H1 (cell line): Measurements from ENCODE around the gene KCTD15. TPM values are rescaled to one million over a fixed set of nuclear protein-coding genes. Genes with fewer than 3 reads are reported as not detected.

ENCODE experiments used
- CTCF ChIA-PET: fragments of 300-600 bp; sonication (Branson Sonifier 250); formaldehyde crosslinking; loops from one replicate; lab custom pipeline; 2021; ENCODE audit not compliant: partially characterized antibody; lab: Charles Lee
- POLR2A ChIA-PET: fragments of 300-600 bp; sonication (Branson Sonifier 250); formaldehyde crosslinking; loops from one replicate; lab custom pipeline; 2021; ENCODE audit warnings: inconsistent platforms; ENCODE audit not compliant: partially characterized antibody; lab: Charles Lee
- DNase-seq, 2 experiments: peaks; one replicate each; pipeline versions ENCODE4 v3.0.0 to v3.0.0-alpha.2; 2010 to 2022; ENCODE audit warnings: low spot score in 2 of 2, low read depth in 1 of 2, mixed read lengths in 1 of 2
- FAIRE-seq: peaks from 2 replicates; lab custom pipeline; 2011; peaks lifted over from hg19 to GRCh38; lab: Jason Lieb, UNC
- H2AFZ ChIP-seq: 2 replicates; pipeline ENCODE4 v1.8.1; 2012; ENCODE audit warnings: low read length, inconsistent platforms
- H2AK5ac ChIP-seq: 2 replicates; pipeline ENCODE4 v1.6.1; 2013; ENCODE audit warnings: low read depth, low read length
- H2BK120ac ChIP-seq: replicated peaks from 2 replicates; pipeline ENCODE3; 2013; ENCODE audit warnings: low read depth, low read length, inconsistent platforms
- H2BK12ac ChIP-seq: 2 replicates; pipeline ENCODE4 v1.6.1; 2013; ENCODE audit warnings: low read depth, low read length
- H2BK15ac ChIP-seq: 2 replicates; pipeline ENCODE4 v1.6.1; 2013; ENCODE audit warnings: low read length
- H2BK20ac ChIP-seq: 2 replicates; pipeline ENCODE4 v1.6.1; 2013; ENCODE audit warnings: low read length
- H2BK5ac ChIP-seq: 2 replicates; pipeline ENCODE4 v1.6.1; 2013; ENCODE audit warnings: low read depth, low read length
- H3K14ac ChIP-seq: 2 replicates; pipeline ENCODE4 v1.6.1; 2013; ENCODE audit warnings: inconsistent platforms; ENCODE audit not compliant: insufficient read length
- H3K18ac ChIP-seq: 2 replicates; pipeline ENCODE4 v1.6.1; 2013; ENCODE audit warnings: low read length; ENCODE audit errors: extremely low read depth
- H3K23ac ChIP-seq: 2 replicates; pipeline ENCODE4 v1.6.1; 2013; ENCODE audit warnings: inconsistent platforms; ENCODE audit not compliant: insufficient read length
- H3K23me2 ChIP-seq: 2 replicates; pipeline ENCODE4 v1.6.1; 2013; ENCODE audit warnings: low read depth, low read length
- H3K27ac ChIP-seq: 2 replicates; pipeline ENCODE4 v1.6.1; 2011; ENCODE audit warnings: low read depth, low read length, inconsistent platforms
- H3K27me3 ChIP-seq, 4 experiments: replicated peaks in 1 of 4; 1 replicate in 1 of 4; 2 replicates in 3 of 4; pipeline versions ENCODE4 v1.6.1 to v1.8.1; 2011 to 2013; ENCODE audit warnings: low read length in 3 of 4, mild to moderate bottlenecking in 3 of 4, inconsistent platforms in 2 of 4, mixed read lengths in 2 of 4, moderate library complexity in 1 of 4; ENCODE audit not compliant: control insufficient read depth in 3 of 4, insufficient read depth in 3 of 4; ENCODE audit errors: extremely low read depth in 1 of 4
- H3K36me3 ChIP-seq, 4 experiments: 2 replicates each; pipeline versions ENCODE4 v1.6.1 to v1.8.1; 2011 to 2013; ENCODE audit warnings: mild to moderate bottlenecking in 4 of 4, low read length in 3 of 4, moderate library complexity in 2 of 4, control low read depth in 1 of 4, inconsistent platforms in 1 of 4; ENCODE audit not compliant: insufficient read depth in 4 of 4, control insufficient read depth in 2 of 4
- H3K4ac ChIP-seq: replicated peaks from 2 replicates; pipeline ENCODE3; 2013; ENCODE audit warnings: low read length, low read depth, mixed read lengths, inconsistent platforms; ENCODE audit not compliant: insufficient read length
- H3K4me1 ChIP-seq, 4 experiments: replicated peaks in 1 of 4; 1 replicate in 1 of 4; 2 replicates in 3 of 4; pipeline versions ENCODE4 v1.6.1 to v1.8.1; 2011 to 2013; ENCODE audit warnings: low read length in 3 of 4, inconsistent platforms in 2 of 4, mixed read lengths in 1 of 4; ENCODE audit not compliant: insufficient read depth in 4 of 4, control insufficient read depth in 3 of 4
- H3K4me2 ChIP-seq, 2 experiments: 2 replicates each; pipeline versions ENCODE4 v1.6.1 to v1.8.1; 2011 to 2013; ENCODE audit warnings: low read depth in 2 of 2, low read length in 2 of 2, control low read depth in 1 of 2, inconsistent platforms in 1 of 2, mild to moderate bottlenecking in 1 of 2; ENCODE audit not compliant: insufficient read depth in 1 of 2
- H3K4me3 ChIP-seq, 4 experiments: fragments of 200-600, 300-600 bp in 1 of 4; sonication (generic), shearing (Covaris generic), sonication (Bioruptor Twin) in 1 of 4; 2 replicates each; pipeline versions ENCODE4 v1.5.1 to v1.8.1; 2011 to 2016; ENCODE audit warnings: low read length in 4 of 4, low read depth in 3 of 4, control low read depth in 2 of 4, inconsistent platforms in 2 of 4, mild to moderate bottlenecking in 2 of 4, mixed read lengths in 1 of 4, moderate library complexity in 1 of 4; ENCODE audit not compliant: insufficient read depth in 2 of 4; ENCODE audit errors: extremely low read depth in 1 of 4
- H3K56ac ChIP-seq: replicated peaks from 2 replicates; pipeline ENCODE3; 2013; ENCODE audit warnings: low read depth, mild to moderate bottlenecking, mixed read lengths, low read length, inconsistent platforms; ENCODE audit not compliant: insufficient read length
- H3K79me1 ChIP-seq: 2 replicates; pipeline ENCODE4 v1.6.1; 2013; ENCODE audit warnings: low read depth, low read length, control low read depth
- H3K79me2 ChIP-seq, 2 experiments: 2 replicates each; pipeline versions ENCODE4 v1.6.1 to v1.8.1; 2012 to 2013; ENCODE audit warnings: low read length in 2 of 2, mild to moderate bottlenecking in 2 of 2, inconsistent platforms in 1 of 2; ENCODE audit not compliant: insufficient read depth in 2 of 2, control insufficient read depth in 1 of 2
- H3K9ac ChIP-seq, 4 experiments: replicated peaks in 1 of 4; 1 replicate in 1 of 4; 2 replicates in 3 of 4; pipeline versions ENCODE4 v1.6.1 to v1.8.1; 2011 to 2013; ENCODE audit warnings: low read depth in 3 of 4, low read length in 3 of 4, control low read depth in 2 of 4, mild to moderate bottlenecking in 2 of 4, moderate library complexity in 2 of 4, inconsistent platforms in 1 of 4; ENCODE audit errors: extremely low read depth in 1 of 4
- H3K9me3 ChIP-seq, 2 experiments: 2 replicates each; pipeline versions ENCODE4 v1.6.1 to v1.8.1; 2012 to 2013; ENCODE audit warnings: mild to moderate bottlenecking in 2 of 2, moderate library complexity in 2 of 2, control low read depth in 1 of 2, inconsistent platforms in 1 of 2, low read depth in 1 of 2, low read length in 1 of 2, mixed read lengths in 1 of 2; ENCODE audit not compliant: insufficient read depth in 2 of 2
- H4K20me1 ChIP-seq, 2 experiments: replicated peaks in 1 of 2; 2 replicates each; pipeline versions ENCODE3 to v1.8.1; 2011 to 2013; ENCODE audit warnings: inconsistent platforms in 2 of 2, low read length in 2 of 2, mild to moderate bottlenecking in 1 of 2; ENCODE audit not compliant: insufficient read depth in 2 of 2, control insufficient read depth in 1 of 2
- H4K5ac ChIP-seq: 2 replicates; pipeline ENCODE4 v1.6.1; 2013; ENCODE audit warnings: low read length, low read depth, mixed read lengths, inconsistent platforms; ENCODE audit not compliant: insufficient read length
- H4K8ac ChIP-seq: 2 replicates; pipeline ENCODE4 v1.8.0; 2013; ENCODE audit warnings: mild to moderate bottlenecking, moderate library complexity, low read length, inconsistent platforms; ENCODE audit not compliant: insufficient read depth; ENCODE audit errors: extremely low read depth
- H4K91ac ChIP-seq: replicated peaks from 2 replicates; pipeline ENCODE3; 2013; ENCODE audit warnings: low read length, mixed read lengths, inconsistent platforms; ENCODE audit not compliant: insufficient read length
- CHD1 ChIP-seq: IDR thresholded peaks from 2 replicates; pipeline ENCODE4 v1.6.1; 2012; ENCODE audit warnings: low read depth, low read length, improper control_type of control experiment
- CREB1 ChIP-seq: IDR thresholded peaks from 2 replicates; pipeline ENCODE4 v1.6.1; 2012; ENCODE audit warnings: inconsistent platforms
- CTBP2 ChIP-seq: IDR thresholded peaks from 2 replicates; pipeline ENCODE4 v1.7.0; 2011; ENCODE audit warnings: borderline replicate concordance, mild to moderate bottlenecking, moderate library complexity, mixed read lengths, low read length; ENCODE audit not compliant: insufficient read depth, insufficient read length
- FOSL1 ChIP-seq: IDR thresholded peaks from 2 replicates; pipeline ENCODE4 v1.6.1; 2011; ENCODE audit warnings: mild to moderate bottlenecking, low read depth, low read length, moderate library complexity; ENCODE audit not compliant: insufficient read depth
- MAFK ChIP-seq: IDR thresholded peaks from 2 replicates; pipeline ENCODE4 v1.6.1; 2012; ENCODE audit warnings: low read depth, mild to moderate bottlenecking, improper control_type of control experiment, low read length
- RAD21 ChIP-seq, 2 experiments: IDR thresholded peaks in 1 of 2; conservative IDR thresholded peaks in 1 of 2; 2 replicates each; pipeline ENCODE4 v1.6.1; 2011; ENCODE audit warnings: low read depth in 2 of 2, low read length in 2 of 2, improper control_type of control experiment in 1 of 2, inconsistent platforms in 1 of 2, mild to moderate bottlenecking in 1 of 2, moderate library complexity in 1 of 2
- SIN3A ChIP-seq, 2 experiments: IDR thresholded peaks in 1 of 2; conservative IDR thresholded peaks in 1 of 2; 2 replicates each; pipeline ENCODE4 v1.6.1; 2011 to 2012; ENCODE audit warnings: low read length in 2 of 2, improper control_type of control experiment in 1 of 2, low read depth in 1 of 2, mild to moderate bottlenecking in 1 of 2
- SIRT6 ChIP-seq: IDR thresholded peaks from one replicate; pipeline ENCODE4 v1.7.1; 2012; ENCODE audit warnings: low read length, inconsistent platforms
- TAF1 ChIP-seq: IDR thresholded peaks from 2 replicates; pipeline ENCODE4 v1.6.1; 2011; ENCODE audit warnings: mild to moderate bottlenecking, low read depth, low read length
- WGBS, 2 experiments: shearing (Covaris generic) in 1 of 2; methylation state at CpG; one replicate each; pipeline versions ENCODE4 v1.1.6 to v1.1.7; 2013 to 2015; ENCODE audit warnings: low lambda C conversion rate in 2 of 2, mixed read lengths in 2 of 2, inconsistent platforms in 1 of 2, low coverage in 1 of 2, missing lambda C conversion rate in 1 of 2; ENCODE audit not compliant: insufficient replicate concordance in 2 of 2, insufficient coverage in 1 of 2, insufficient read length in 1 of 2; ENCODE audit errors: extremely low coverage in 1 of 2, missing lambda C conversion rate in 1 of 2; 5-methylcytosine and 5-hydroxymethylcytosine counted together
- polyA plus RNA-seq, 7 experiments: library from polyadenylated mRNA; depleted of rRNA in 3 of 7; stranded (reverse) in 5 of 7; unstranded in 2 of 7; fragments of >200 nt in 5 of 7; fragments of 200-250 nt in 2 of 7; gene quantifications; 1 replicate in 5 of 7; 2 replicates in 1 of 7; 4 replicates in 1 of 7; pipeline versions ENCODE4 v1.2.1 to v1.2.3, GENCODE V29; 2011 to 2013; ENCODE audit warnings: missing spikeins in 2 of 7, mixed read lengths in 2 of 7
- total RNA-seq: library from RNA; stranded (reverse); fragmentation: NEBNext Ultra II Directional; extraction: Animal tissue kit (Norgen Biotek cat#: 25700); gene quantifications from 2 replicates; pipeline ENCODE4 v1.2.1, GENCODE V29; 2021
- TF ChIP-seq, protein P1 (sequence below): IDR thresholded peaks from 2 replicates; pipeline ENCODE4 v1.6.1; 2012; ENCODE audit warnings: inconsistent platforms

KCTD15 gene
- total and polyA plus RNA-seq, 2 of the 8 experiments (the other 6 are each of a cell fraction or from before 2014, with no cell fraction given), result 25.1 to 27.0 TPM

DNA sequence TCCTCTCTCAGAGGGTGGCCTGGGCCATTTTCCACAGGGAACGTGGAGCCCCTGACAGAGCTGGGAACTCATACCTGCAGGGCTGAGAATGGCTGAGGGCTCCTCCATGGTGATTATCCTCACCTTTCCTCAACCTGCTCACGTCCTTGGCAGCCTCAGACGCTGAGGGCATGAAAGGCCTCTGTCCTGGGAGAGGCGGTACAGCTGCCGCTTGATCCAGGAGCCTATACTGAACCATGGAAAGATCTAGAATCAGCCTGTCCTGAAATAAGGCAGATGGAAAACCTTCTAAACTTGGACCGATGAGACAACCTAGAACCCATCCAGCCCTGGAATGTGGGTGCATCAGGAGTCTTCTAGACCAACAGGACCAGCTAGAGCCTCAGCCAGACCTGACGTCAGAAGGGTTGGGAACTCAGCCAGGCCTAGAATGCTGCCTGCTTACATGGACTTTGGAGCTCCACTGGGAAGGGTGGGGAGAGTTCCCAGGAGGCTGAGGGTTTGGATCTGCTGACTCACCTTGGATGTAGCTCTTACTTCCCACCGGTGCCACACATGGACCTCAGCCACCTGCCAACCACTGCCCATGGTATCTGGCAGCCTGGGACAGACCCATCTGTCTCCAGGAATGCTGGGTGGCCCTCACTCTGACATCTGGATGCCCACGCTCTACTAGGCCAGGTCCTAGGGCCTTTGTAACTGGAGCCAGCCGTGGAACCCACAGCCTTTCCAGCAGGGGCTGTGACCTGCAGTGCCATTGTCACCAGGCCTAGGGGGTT lies 7.5 kb downstream of the KCTD15 start:
- Histone ChIP-seq H3K27me3 (no peaks in the 10 kb centered on the region), H3K14ac (no peak overlapping the region), H4K91ac (no peak overlapping the region), H2BK5ac (no peak overlapping the region), H3K23me2 (no peaks in the 10 kb centered on the region), H3K27ac (no peak overlapping the region), H3K23ac (no peak overlapping the region), H4K5ac (no peak overlapping the region), H3K36me3 (peaks cover 5 to 28% (median 18%) of the 10 kb centered on the region in 4 experiments; a peak in 6 of 8 replicates), H3K4me3 (no peak overlapping the region), H3K56ac (no peak overlapping the region), H4K20me1 (peaks cover 15 to 16% of the 10 kb centered on the region in 2 experiments), H3K18ac (no peak overlapping the region), H4K8ac (peak overlapping the region; percentile 29; the same call in 1 of the 2 replicates), H3K4me1 (peaks cover 4 to 11% (median 8%) of the 10 kb centered on the region in 4 experiments; a peak in 6 of 7 replicates), H2BK15ac (no peak overlapping the region), H3K9me3 (no peaks in the 10 kb centered on the region), H2BK12ac (no peak overlapping the region), H2BK120ac (no peak overlapping the region), H3K79me2 (peaks cover 0 to 14% of the 10 kb centered on the region in 2 experiments; a peak in 1 of 4 replicates), H2BK20ac (no peak overlapping the region), H2AFZ (no peak overlapping the region), H3K4me2 (no peak overlapping the region), H3K9ac (no peak overlapping the region), H3K4ac (no peak overlapping the region), H3K79me1 (peaks cover 6% of the 10 kb centered on the region; the same call in 1 of the 2 replicates), H2AK5ac (no peak overlapping the region)
- FAIRE-seq, result no peak
- TF ChIP-seq, protein P1, sequence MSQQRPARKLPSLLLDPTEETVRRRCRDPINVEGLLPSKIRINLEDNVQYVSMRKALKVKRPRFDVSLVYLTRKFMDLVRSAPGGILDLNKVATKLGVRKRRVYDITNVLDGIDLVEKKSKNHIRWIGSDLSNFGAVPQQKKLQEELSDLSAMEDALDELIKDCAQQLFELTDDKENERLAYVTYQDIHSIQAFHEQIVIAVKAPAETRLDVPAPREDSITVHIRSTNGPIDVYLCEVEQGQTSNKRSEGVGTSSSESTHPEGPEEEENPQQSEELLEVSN, result no peak
- TF ChIP-seq CREB1 (no peak), MAFK (no peak), CTBP2 (no peak), SIRT6 (no peak), RAD21 (IDR thresholded peaks at IDR 0.05 in 1 of 2, conservative IDR thresholded peaks at IDR 0.05 in 1 of 2; ENCODE audit: low read depth in 2 of 2, low read length in 2 of 2) (no peak), CHD1 (no peak), TAF1 (no peak), SIN3A (conservative IDR thresholded peaks at IDR 0.05 in 1 of 2, IDR thresholded peaks at IDR 0.05 in 1 of 2; ENCODE audit: low read depth in 1 of 2, low read length in 2 of 2) (no peak), FOSL1 (no peak)
- ChIA-PET POLR2A (interaction anchor here (1.3 to 2.1 kb wide), 4 partner anchors 9 to 16 kb away, joined by 5 to 8 read pairs (median 7); no protein-coding TSS in a partner anchor), CTCF (interaction anchor here (0.7 to 1.9 kb wide), 5 partner anchors 9 to 230 kb away, joined by 3 to 7 read pairs (median 3); no protein-coding TSS in a partner anchor)
- no peak for DNase-seq
- 90% methylated on average over 10 of the region's 10 CpGs; no CpG with 5 or more reads in 1 of the 2 experiments for WGBS, 2 experiments
